GM18517 (cell line): ENCODE results near the gene SSBP2.
"Not testable (repeated sequence)": the region's sequence is repeated elsewhere in the genome, so short reads cannot be mapped to it uniquely, and the experiment has no call there.

ENCODE experiments used
- ATAC-seq: cut with Tn5 transposase; IDR thresholded peaks from one replicate; pipeline ENCODE4 v1.9.1; 2021; ENCODE audit warnings: mild to moderate bottlenecking, moderate library complexity; ENCODE audit not compliant: unreplicated experiment

SSBP2 gene

GRCh38 chr5:81606150-81606549, 144.7 kb downstream of the SSBP2 start:
- no peak for ATAC-seq

- no peak for ATAC-seq
Observed at GRCh38 chr5:81605299-81605698, 145.6 kb downstream of the SSBP2 start.

- ATAC-seq: no peak
Observed at GRCh38 chr5:81604193-81604592, 146.7 kb downstream of the SSBP2 start.

GRCh38 chr5:81601919-81602318, 149.0 kb downstream of the SSBP2 start:
- no peak for ATAC-seq

GRCh38 chr5:81592085-81592484, 158.8 kb downstream of the SSBP2 start:
- not testable (repeated sequence) for ATAC-seq

- no peak for ATAC-seq
Observed at GRCh38 chr5:81590498-81591384, 160.2 kb downstream of the SSBP2 start.

GRCh38 chr5:81579262-81579924, 171.5 kb downstream of the SSBP2 start:
- ATAC-seq: no peak

GRCh38 chr5:81577091-81577490, 173.8 kb downstream of the SSBP2 start:
- ATAC-seq: no peak

GRCh38 chr5:81575924-81576323, 175.0 kb downstream of the SSBP2 start:
- ATAC-seq: no peak

- no peak for ATAC-seq
Observed at GRCh38 chr5:81572201-81572600, 178.7 kb downstream of the SSBP2 start.

- no peak for ATAC-seq
Observed at GRCh38 chr5:81558188-81558587, 192.7 kb downstream of the SSBP2 start.

GRCh38 chr5:81556809-81557208, 194.1 kb downstream of the SSBP2 start:
- no peak for ATAC-seq

GRCh38 chr5:81555865-81556264, 195.0 kb downstream of the SSBP2 start:
- no peak for ATAC-seq

- no peak for ATAC-seq
Observed at GRCh38 chr5:81554647-81555046, 196.2 kb downstream of the SSBP2 start.

- no peak for ATAC-seq
Observed at GRCh38 chr5:81553567-81554212, 197.2 kb downstream of the SSBP2 start.

- ATAC-seq: no peak
Observed at GRCh38 chr5:81552852-81553566, 197.9 kb downstream of the SSBP2 start.

GRCh38 chr5:81549123-81549522, 201.8 kb downstream of the SSBP2 start:
- ATAC-seq: no peak

- no peak for ATAC-seq
Observed at GRCh38 chr5:81547001-81547400, 203.9 kb downstream of the SSBP2 start.

GRCh38 chr5:81545911-81546310, 205.0 kb downstream of the SSBP2 start:
- ATAC-seq: no peak

- ATAC-seq: no peak
Observed at GRCh38 chr5:81544351-81545018, 206.4 kb downstream of the SSBP2 start.

- no peak for ATAC-seq
Observed at GRCh38 chr5:81542242-81542641, 208.7 kb downstream of the SSBP2 start.
